ENCODE measurements around the gene DNAAF5.

The DNAAF5 gene

DNA sequence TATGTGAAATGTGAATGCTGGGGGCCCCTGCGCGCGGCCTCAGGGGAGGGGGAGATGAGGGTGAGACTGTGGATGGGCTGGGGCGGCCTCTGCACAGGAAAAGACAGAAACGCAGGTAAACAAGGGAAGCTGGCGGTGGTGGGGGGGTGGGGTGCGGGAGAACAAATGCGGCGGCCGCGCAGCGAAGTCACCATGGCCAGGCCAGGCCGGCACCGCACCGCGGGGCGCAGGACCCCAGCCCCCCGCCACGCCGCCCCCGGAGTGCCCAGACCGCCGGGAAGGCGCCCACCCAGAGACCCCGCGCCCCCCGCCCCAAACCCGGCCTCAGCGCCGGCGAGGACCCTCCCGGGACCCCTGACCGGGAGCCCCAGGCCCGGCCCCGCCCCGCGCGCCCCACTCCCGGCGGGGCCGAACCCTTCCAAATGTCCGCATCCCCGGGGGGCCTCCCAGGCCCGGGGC, 14.5 kb upstream of the DNAAF5 start:
- Histone ChIP-seq H2AFZ (ENCODE audit: low read length) (no peak overlapping the region), H3K9me3 (ENCODE audit: insufficient read depth, low read depth, low read length) (no peaks in the 10 kb centered on the region), H3K79me2 (ENCODE audit: insufficient read depth, low read length) (no peaks in the 10 kb centered on the region), H3F3A (ENCODE audit: low read depth) (no peaks in the 10 kb centered on the region), H3K36me3 (ENCODE audit: insufficient read depth, low read length) (no peaks in the 10 kb centered on the region), H3K4me1 (ENCODE audit: insufficient read depth, low read length, poor library complexity, severe bottlenecking) (no peaks in the 10 kb centered on the region), H3K27me3 (ENCODE audit: insufficient read depth, low read length, poor library complexity, severe bottlenecking) (no peaks in the 10 kb centered on the region), H4K20me1 (ENCODE audit: insufficient read depth, low read length, poor library complexity, severe bottlenecking) (no peaks in the 10 kb centered on the region), H3K9ac (ENCODE audit: low read depth, low read length, poor library complexity, severe bottlenecking) (no peak overlapping the region), H3K4me2 (ENCODE audit: low read depth, low read length, poor library complexity, severe bottlenecking) (no peak overlapping the region), H3K4me3 (ENCODE audit: low read length, poor library complexity, severe bottlenecking) (no peak overlapping the region), H3K9me2 (replicated peaks; ENCODE audit: low read depth, low read length) (no peaks in the 10 kb centered on the region)
- TF ChIP-seq, protein P1, sequence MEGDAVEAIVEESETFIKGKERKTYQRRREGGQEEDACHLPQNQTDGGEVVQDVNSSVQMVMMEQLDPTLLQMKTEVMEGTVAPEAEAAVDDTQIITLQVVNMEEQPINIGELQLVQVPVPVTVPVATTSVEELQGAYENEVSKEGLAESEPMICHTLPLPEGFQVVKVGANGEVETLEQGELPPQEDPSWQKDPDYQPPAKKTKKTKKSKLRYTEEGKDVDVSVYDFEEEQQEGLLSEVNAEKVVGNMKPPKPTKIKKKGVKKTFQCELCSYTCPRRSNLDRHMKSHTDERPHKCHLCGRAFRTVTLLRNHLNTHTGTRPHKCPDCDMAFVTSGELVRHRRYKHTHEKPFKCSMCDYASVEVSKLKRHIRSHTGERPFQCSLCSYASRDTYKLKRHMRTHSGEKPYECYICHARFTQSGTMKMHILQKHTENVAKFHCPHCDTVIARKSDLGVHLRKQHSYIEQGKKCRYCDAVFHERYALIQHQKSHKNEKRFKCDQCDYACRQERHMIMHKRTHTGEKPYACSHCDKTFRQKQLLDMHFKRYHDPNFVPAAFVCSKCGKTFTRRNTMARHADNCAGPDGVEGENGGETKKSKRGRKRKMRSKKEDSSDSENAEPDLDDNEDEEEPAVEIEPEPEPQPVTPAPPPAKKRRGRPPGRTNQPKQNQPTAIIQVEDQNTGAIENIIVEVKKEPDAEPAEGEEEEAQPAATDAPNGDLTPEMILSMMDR (conservative IDR thresholded peaks at IDR 0.05; ENCODE audit: low read length) = no peak
- no peak for TF ChIP-seq EZH2phosphoT487 (IDR thresholded peaks at IDR 0.05; ENCODE audit: borderline replicate concordance)

DNA sequence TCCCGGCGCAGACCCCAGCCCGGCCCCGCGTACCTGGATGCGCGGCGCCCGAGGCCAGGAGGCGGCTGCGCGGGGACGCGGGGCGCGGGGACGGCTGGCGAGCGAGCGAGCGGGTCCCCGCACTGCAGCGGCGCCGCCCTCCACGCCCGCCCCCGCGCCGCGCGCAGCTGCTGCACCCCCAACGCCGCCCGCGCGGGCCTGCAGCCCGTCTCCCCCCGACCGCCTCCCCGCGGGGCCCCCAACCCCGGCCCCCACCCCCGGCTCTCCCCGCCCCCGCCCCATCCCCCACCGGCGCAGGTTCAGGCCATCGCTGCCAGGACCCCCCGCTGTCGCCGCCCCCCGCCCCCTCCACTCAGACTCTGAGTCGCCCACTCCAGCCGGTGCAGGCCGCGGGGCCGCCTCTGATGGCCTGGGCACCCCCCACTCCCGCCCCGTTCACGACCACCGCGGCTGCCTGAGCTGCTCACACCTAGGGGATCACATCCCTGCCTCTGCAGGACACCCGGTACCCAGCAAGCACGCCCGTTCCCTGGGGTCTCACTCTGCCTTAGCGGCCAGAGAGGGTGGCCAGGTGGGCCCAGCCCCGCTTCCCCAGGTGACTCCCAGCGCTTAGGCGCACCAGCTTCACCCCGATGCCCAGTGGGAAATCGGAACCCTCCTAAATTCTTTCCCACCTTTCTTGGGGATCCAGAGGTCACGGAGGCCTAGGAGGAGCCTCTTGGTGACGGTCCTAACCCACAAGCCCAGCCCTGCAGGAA, 13.9 kb upstream of the DNAAF5 start:
- H3K9me2 ChIP-seq (replicated peaks; ENCODE audit: low read depth, low read length) = no peaks in the 10 kb centered on the region
- no peak overlapping the region for H3K4me2 ChIP-seq (ENCODE audit: low read depth, low read length, poor library complexity, severe bottlenecking)
- no peaks in the 10 kb centered on the region for H3F3A ChIP-seq (ENCODE audit: low read depth)
- H3K9me3 ChIP-seq (ENCODE audit: insufficient read depth, low read depth, low read length) = no peaks in the 10 kb centered on the region; the same call in 1 of the 2 replicates
- no peaks in the 10 kb centered on the region for H3K36me3 ChIP-seq (ENCODE audit: insufficient read depth, low read length)
- H4K20me1 ChIP-seq (ENCODE audit: insufficient read depth, low read length, poor library complexity, severe bottlenecking) = no peaks in the 10 kb centered on the region
- H3K4me3 ChIP-seq (ENCODE audit: low read length, poor library complexity, severe bottlenecking) = no peak overlapping the region
- H3K79me2 ChIP-seq (ENCODE audit: insufficient read depth, low read length) = no peaks in the 10 kb centered on the region
- TF ChIP-seq, protein P1 (conservative IDR thresholded peaks at IDR 0.05; ENCODE audit: low read length) = no peak
- TF ChIP-seq EZH2phosphoT487 (IDR thresholded peaks at IDR 0.05; ENCODE audit: borderline replicate concordance) = no peak
- H3K4me1 ChIP-seq (ENCODE audit: insufficient read depth, low read length, poor library complexity, severe bottlenecking) = no peaks in the 10 kb centered on the region
- H2AFZ ChIP-seq (ENCODE audit: low read length) = no peak overlapping the region
- no peaks in the 10 kb centered on the region for H3K27me3 ChIP-seq (ENCODE audit: insufficient read depth, low read length, poor library complexity, severe bottlenecking)
- H3K9ac ChIP-seq (ENCODE audit: low read depth, low read length, poor library complexity, severe bottlenecking) = no peak overlapping the region

DNA sequence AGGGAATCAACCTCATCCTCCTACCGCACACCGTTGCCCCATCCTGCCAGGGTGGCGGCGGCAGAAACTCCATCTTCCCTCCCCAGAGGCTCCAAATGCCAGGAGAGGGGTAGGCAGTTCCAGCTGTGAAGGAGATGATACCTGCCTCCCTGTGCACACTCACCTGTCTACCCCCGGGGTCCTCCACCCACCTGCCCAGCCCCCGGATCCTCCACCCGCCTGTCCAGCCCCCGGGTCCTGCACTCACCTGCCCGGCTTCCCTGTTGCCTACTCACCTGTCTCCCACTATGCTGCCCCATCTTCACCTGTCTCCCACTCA, 13.4 kb upstream of the DNAAF5 start:
- Histone ChIP-seq H3K27me3 (ENCODE audit: insufficient read depth, low read length, poor library complexity, severe bottlenecking) (no peaks in the 10 kb centered on the region), H4K20me1 (ENCODE audit: insufficient read depth, low read length, poor library complexity, severe bottlenecking) (no peaks in the 10 kb centered on the region), H3K4me3 (ENCODE audit: low read length, poor library complexity, severe bottlenecking) (no peak overlapping the region), H3K79me2 (ENCODE audit: insufficient read depth, low read length) (no peaks in the 10 kb centered on the region), H2AFZ (ENCODE audit: low read length) (no peak overlapping the region), H3F3A (ENCODE audit: low read depth) (no peaks in the 10 kb centered on the region), H3K4me2 (ENCODE audit: low read depth, low read length, poor library complexity, severe bottlenecking) (no peak overlapping the region), H3K4me1 (ENCODE audit: insufficient read depth, low read length, poor library complexity, severe bottlenecking) (no peaks in the 10 kb centered on the region), H3K9me3 (ENCODE audit: insufficient read depth, low read depth, low read length) (no peaks in the 10 kb centered on the region; the same call in 1 of the 2 replicates), H3K36me3 (ENCODE audit: insufficient read depth, low read length) (no peaks in the 10 kb centered on the region), H3K9ac (ENCODE audit: low read depth, low read length, poor library complexity, severe bottlenecking) (no peak overlapping the region), H3K9me2 (replicated peaks; ENCODE audit: low read depth, low read length) (no peaks in the 10 kb centered on the region)
- TF ChIP-seq EZH2phosphoT487 (IDR thresholded peaks at IDR 0.05; ENCODE audit: borderline replicate concordance) = no peak
- TF ChIP-seq, protein P1 (conservative IDR thresholded peaks at IDR 0.05; ENCODE audit: low read length) = no peak
